ENCODE measurements around the gene CLEC2L. TPM values are rescaled to one million over a fixed set of nuclear protein-coding genes. Genes with fewer than 3 reads are reported as not detected.

CLEC2L gene
- total RNA-seq, 6 experiments from 2014 or later: not detected

DNA sequence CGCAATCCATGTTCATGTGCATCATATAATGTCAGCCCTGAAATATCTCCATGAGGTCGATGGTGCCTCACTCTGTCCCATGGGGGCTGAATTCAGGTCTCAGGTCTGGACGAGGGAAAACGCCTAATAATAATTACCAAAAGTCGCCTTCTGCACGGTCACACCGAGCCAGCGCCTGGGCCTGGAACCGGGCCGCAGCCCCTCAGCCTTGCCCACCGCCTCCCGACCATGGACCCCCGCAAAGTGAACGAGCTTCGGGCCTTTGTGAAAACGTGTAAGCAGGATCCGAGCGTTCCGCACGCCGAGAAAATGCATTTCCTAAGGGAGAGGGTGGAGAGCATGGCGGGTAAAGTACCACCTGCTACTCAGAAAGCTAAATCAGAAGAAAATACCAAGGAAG is 21.3 kb upstream of the CLEC2L start:
- no peak overlapping the region for H3K4me3 Mint-ChIP-seq
- no peak overlapping the region for H3K27ac Mint-ChIP-seq
- no peaks in the 10 kb centered on the region for H3K9me3 Mint-ChIP-seq
- H3K36me3 Mint-ChIP-seq (ENCODE audit: low read depth): no peaks in the 10 kb centered on the region
- H3K27me3 Mint-ChIP-seq (ENCODE audit: insufficient read depth): peaks cover 10% of the 10 kb centered on the region
- no peak for TF ChIP-seq CTCF (IDR thresholded peaks at IDR 0.05)
- DNase-seq: no peak
- H3K4me1 Mint-ChIP-seq (ENCODE audit: low read depth): peaks cover 14% of the 10 kb centered on the region

GRCh38 chr7:139505563-139505962 is 17.9 kb upstream of the CLEC2L start:
- peak; percentile 68 for TF ChIP-seq CTCF (IDR thresholded peaks at IDR 0.05)
- Mint-ChIP-seq H3K4me1 (ENCODE audit: low read depth) (peaks cover 8% of the 10 kb centered on the region), H3K27me3 (ENCODE audit: insufficient read depth) (peaks cover 12% of the 10 kb centered on the region), H3K36me3 (ENCODE audit: low read depth) (no peaks in the 10 kb centered on the region), H3K4me3 (no peak overlapping the region), H3K9me3 (no peaks in the 10 kb centered on the region), H3K27ac (no peak overlapping the region)
- DNase-seq: peak; percentile 4

DNA sequence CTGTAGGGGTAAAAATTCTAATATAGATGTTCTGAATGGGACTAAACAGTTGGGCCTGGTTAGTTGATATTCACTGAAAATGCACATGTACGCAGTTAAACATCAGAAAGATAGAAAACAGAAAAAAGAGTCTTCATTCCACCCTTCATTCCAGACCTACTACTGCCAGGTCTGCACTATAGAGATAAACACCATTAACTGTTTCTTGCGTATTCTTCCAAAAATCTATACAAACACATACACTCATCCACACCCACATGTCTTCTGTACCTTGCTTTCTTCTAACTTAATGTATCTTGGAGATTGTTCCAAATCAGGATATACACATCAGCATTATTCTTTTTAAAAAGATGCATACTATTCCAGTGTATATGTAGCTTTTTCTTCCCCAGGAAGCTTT is 13.9 kb upstream of the CLEC2L start:
- H3K9me3 Mint-ChIP-seq: no peaks in the 10 kb centered on the region
- H3K36me3 Mint-ChIP-seq (ENCODE audit: low read depth): no peaks in the 10 kb centered on the region
- no peaks in the 10 kb centered on the region for H3K4me1 Mint-ChIP-seq (ENCODE audit: low read depth)
- no peak overlapping the region for H3K27ac Mint-ChIP-seq
- peaks cover 28% of the 10 kb centered on the region for H3K27me3 Mint-ChIP-seq (ENCODE audit: insufficient read depth)
- DNase-seq: no peak
- no peak overlapping the region for H3K4me3 Mint-ChIP-seq
- TF ChIP-seq CTCF (IDR thresholded peaks at IDR 0.05): no peak

DNA sequence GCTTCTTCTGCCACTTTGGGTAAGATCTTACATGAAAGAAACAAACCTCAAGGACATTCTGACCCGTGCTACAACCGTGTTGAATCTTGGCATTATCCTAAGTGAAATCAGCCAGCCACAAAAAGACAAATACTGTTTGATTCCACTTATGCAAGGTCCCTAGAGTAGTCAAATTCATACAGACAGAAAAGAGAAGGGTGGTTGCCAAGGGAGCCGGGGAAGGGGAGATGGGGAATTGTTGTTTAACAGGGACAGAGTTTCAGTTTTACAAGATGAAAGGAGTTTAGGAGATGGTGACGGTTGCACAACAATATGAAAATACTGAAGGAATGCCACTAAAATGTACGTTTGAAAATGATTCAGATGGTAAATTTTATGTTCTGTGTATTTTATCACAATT is 12.2 kb upstream of the CLEC2L start:
- H3K9me3 Mint-ChIP-seq: no peaks in the 10 kb centered on the region
- peaks cover 41% of the 10 kb centered on the region for H3K27me3 Mint-ChIP-seq (ENCODE audit: insufficient read depth)
- no peak overlapping the region for H3K27ac Mint-ChIP-seq
- no peak for TF ChIP-seq CTCF (IDR thresholded peaks at IDR 0.05)
- no peaks in the 10 kb centered on the region for H3K4me1 Mint-ChIP-seq (ENCODE audit: low read depth)
- no peaks in the 10 kb centered on the region for H3K36me3 Mint-ChIP-seq (ENCODE audit: low read depth)
- no peak for DNase-seq
- no peak overlapping the region for H3K4me3 Mint-ChIP-seq

- Mint-ChIP-seq H3K27me3 (ENCODE audit: insufficient read depth) (peaks cover 47% of the 10 kb centered on the region), H3K27ac (no peak overlapping the region), H3K9me3 (no peaks in the 10 kb centered on the region), H3K36me3 (ENCODE audit: low read depth) (no peaks in the 10 kb centered on the region), H3K4me1 (ENCODE audit: low read depth) (no peaks in the 10 kb centered on the region), H3K4me3 (no peak overlapping the region)
- DNase-seq: no peak
- TF ChIP-seq CTCF (IDR thresholded peaks at IDR 0.05): no peak
These were observed 8.2 kb upstream of the CLEC2L start for GRCh38 chr7:139515266-139515665.

DNA sequence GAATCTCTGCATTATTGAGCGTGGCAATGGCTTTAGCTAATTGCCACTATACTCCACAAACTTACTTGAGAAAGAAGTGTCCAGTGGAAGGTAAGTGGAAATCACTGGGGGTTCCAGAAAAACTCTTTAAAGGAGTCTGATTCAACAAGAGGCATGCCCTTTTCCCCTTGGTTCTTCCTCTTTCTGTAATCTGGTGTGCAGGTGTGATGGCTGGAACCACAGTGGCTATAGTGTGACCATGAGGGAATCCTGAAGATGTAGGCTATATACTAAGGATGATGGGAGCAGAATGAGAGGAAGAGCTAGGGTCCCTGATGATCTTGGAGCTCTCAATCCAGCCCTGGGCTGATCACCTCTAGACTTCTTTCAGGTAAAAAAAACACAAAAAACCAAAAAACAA is 2.0 kb upstream of the CLEC2L start:
- no peak for TF ChIP-seq CTCF (IDR thresholded peaks at IDR 0.05)
- Mint-ChIP-seq H3K27me3 (ENCODE audit: insufficient read depth) (peaks cover 48% of the 10 kb centered on the region), H3K36me3 (ENCODE audit: low read depth) (no peaks in the 10 kb centered on the region), H3K4me1 (ENCODE audit: low read depth) (no peaks in the 10 kb centered on the region), H3K9me3 (no peaks in the 10 kb centered on the region), H3K27ac (no peak overlapping the region), H3K4me3 (no peak overlapping the region)
- DNase-seq: no peak
